Mesenchymal stem cell (in vitro differentiated cells and primary cell): Measurements from ENCODE around the gene COA6. TPM values are rescaled to one million over a fixed set of nuclear protein-coding genes. Genes with fewer than 3 reads are reported as not detected.

Experiments
- DNase-seq: peaks from one replicate; pipeline ENCODE4 v3.0.0-alpha.2; 2013
- H2AFZ ChIP-seq: one replicate; pipeline ENCODE4 v1.6.1; 2013; ENCODE audit warnings: low read depth, mild to moderate bottlenecking, control low read depth, inconsistent platforms, low read length, moderate library complexity
- H2AK5ac ChIP-seq: 2 replicates; pipeline ENCODE4 v1.6.1; 2013; ENCODE audit warnings: low read length, moderate library complexity, mild to moderate bottlenecking, inconsistent platforms; ENCODE audit not compliant: severe bottlenecking
- H2BK120ac ChIP-seq: one replicate; pipeline ENCODE4 v1.6.1; 2013; ENCODE audit warnings: low read depth, mild to moderate bottlenecking, inconsistent platforms, low read length, moderate library complexity
- H2BK12ac ChIP-seq, 2 experiments: one replicate each; pipeline ENCODE4 v1.6.1; 2013; ENCODE audit warnings: inconsistent platforms in 2 of 2, low read length in 2 of 2, mild to moderate bottlenecking in 2 of 2, moderate library complexity in 2 of 2, control low read depth in 1 of 2
- H2BK15ac ChIP-seq: one replicate; pipeline ENCODE4 v1.6.1; 2013; ENCODE audit warnings: mild to moderate bottlenecking, low read depth, inconsistent platforms; ENCODE audit not compliant: poor library complexity, severe bottlenecking
- H2BK5ac ChIP-seq: 2 replicates; pipeline ENCODE4 v1.6.1; 2013; ENCODE audit warnings: low read depth, mild to moderate bottlenecking, low read length, control low read depth, inconsistent platforms; ENCODE audit not compliant: poor library complexity, severe bottlenecking
- H3K14ac ChIP-seq, 2 experiments: one replicate each; pipeline ENCODE4 v1.6.1; 2013; ENCODE audit warnings: inconsistent platforms in 2 of 2, low read length in 2 of 2, control low read depth in 1 of 2, mild to moderate bottlenecking in 1 of 2, moderate library complexity in 1 of 2
- H3K18ac ChIP-seq, 2 experiments: one replicate each; pipeline ENCODE4 v1.6.1; 2013; ENCODE audit warnings: inconsistent platforms in 2 of 2, low read length in 2 of 2, control low read depth in 1 of 2, low read depth in 1 of 2, mild to moderate bottlenecking in 1 of 2
- H3K23ac ChIP-seq, 2 experiments: one replicate each; pipeline ENCODE4 v1.6.1; 2013; ENCODE audit warnings: inconsistent platforms in 2 of 2, low read length in 2 of 2, mild to moderate bottlenecking in 2 of 2, moderate library complexity in 2 of 2, control low read depth in 1 of 2
- H3K27ac ChIP-seq: 2 replicates; pipeline ENCODE4 v1.5.1; 2013; ENCODE audit warnings: mild to moderate bottlenecking, moderate library complexity, low read length, control low read depth, inconsistent platforms; ENCODE audit not compliant: poor library complexity, severe bottlenecking
- H3K27me3 ChIP-seq, 2 experiments: 2 replicates each; pipeline versions ENCODE4 v1.6.1 to v1.7.0; 2013; ENCODE audit warnings: low read length in 2 of 2, mild to moderate bottlenecking in 2 of 2, moderate library complexity in 2 of 2, control low read depth in 1 of 2, inconsistent platforms in 1 of 2; ENCODE audit not compliant: control insufficient read depth in 1 of 2, insufficient read depth in 1 of 2
- H3K36me3 ChIP-seq, 2 experiments: 2 replicates each; pipeline versions ENCODE4 v1.6.1 to v1.7.0; 2013; ENCODE audit warnings: low read length in 2 of 2, control low read depth in 1 of 2, inconsistent platforms in 1 of 2, low read depth in 1 of 2, mild to moderate bottlenecking in 1 of 2; ENCODE audit not compliant: insufficient read depth in 2 of 2, control insufficient read depth in 1 of 2
- H3K4ac ChIP-seq, 2 experiments: one replicate each; pipeline ENCODE4 v1.6.1; 2013; ENCODE audit warnings: inconsistent platforms in 2 of 2, low read length in 2 of 2, mild to moderate bottlenecking in 2 of 2, moderate library complexity in 2 of 2, control low read depth in 1 of 2, low read depth in 1 of 2
- H3K4me1 ChIP-seq: 2 replicates; pipeline ENCODE4 v1.6.1; 2013; ENCODE audit warnings: low read depth, low read length, control low read depth; ENCODE audit not compliant: control insufficient read depth, insufficient read depth
- H3K4me2 ChIP-seq: 2 replicates; pipeline ENCODE4 v1.6.1; 2013; ENCODE audit warnings: low read length, mild to moderate bottlenecking, inconsistent platforms; ENCODE audit not compliant: poor library complexity, severe bottlenecking
- H3K4me3 ChIP-seq, 2 experiments: 2 replicates each; pipeline versions ENCODE4 v1.5.1 to v1.7.0; 2013; ENCODE audit warnings: low read length in 2 of 2, mild to moderate bottlenecking in 2 of 2, control low read depth in 1 of 2, low read depth in 1 of 2; ENCODE audit not compliant: insufficient read depth in 1 of 2
- H3K79me1 ChIP-seq: replicated peaks from 2 replicates; pipeline ENCODE4 v1.6.1; 2013; ENCODE audit warnings: mild to moderate bottlenecking, control low read depth, low read length, inconsistent platforms; ENCODE audit not compliant: poor library complexity, severe bottlenecking
- H3K9ac ChIP-seq: 2 replicates; pipeline ENCODE4 v1.7.0; 2013; ENCODE audit warnings: mild to moderate bottlenecking, low read length, moderate library complexity
- H3K9me3 ChIP-seq: 2 replicates; pipeline ENCODE4 v1.7.0; 2013; ENCODE audit warnings: mild to moderate bottlenecking, low read length; ENCODE audit not compliant: control insufficient read depth
- H4K8ac ChIP-seq: one replicate; pipeline ENCODE4 v1.6.1; 2013; ENCODE audit warnings: inconsistent platforms, mild to moderate bottlenecking, low read length, moderate library complexity
- H4K91ac ChIP-seq: one replicate; pipeline ENCODE4 v1.6.1; 2013; ENCODE audit warnings: mild to moderate bottlenecking, low read length, inconsistent platforms
- WGBS: methylation state at CpG from one replicate; pipeline ENCODE4 v1.1.7; 2013; ENCODE audit warnings: mixed read lengths; 5-methylcytosine and 5-hydroxymethylcytosine counted together
- polyA plus RNA-seq, 2 experiments: library from polyadenylated mRNA; stranded (reverse); fragments of 200-250 nt; gene quantifications; one replicate each; pipeline ENCODE4 v1.2.3, GENCODE V29; 2013

Gene COA6, protein sequence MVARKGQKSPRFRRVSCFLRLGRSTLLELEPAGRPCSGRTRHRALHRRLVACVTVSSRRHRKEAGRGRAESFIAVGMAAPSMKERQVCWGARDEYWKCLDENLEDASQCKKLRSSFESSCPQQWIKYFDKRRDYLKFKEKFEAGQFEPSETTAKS
- polyA plus RNA-seq (2013, experiment 1 of 2) = 41.9 TPM
- polyA plus RNA-seq (2013, experiment 2 of 2) = 42.9 TPM

DNA sequence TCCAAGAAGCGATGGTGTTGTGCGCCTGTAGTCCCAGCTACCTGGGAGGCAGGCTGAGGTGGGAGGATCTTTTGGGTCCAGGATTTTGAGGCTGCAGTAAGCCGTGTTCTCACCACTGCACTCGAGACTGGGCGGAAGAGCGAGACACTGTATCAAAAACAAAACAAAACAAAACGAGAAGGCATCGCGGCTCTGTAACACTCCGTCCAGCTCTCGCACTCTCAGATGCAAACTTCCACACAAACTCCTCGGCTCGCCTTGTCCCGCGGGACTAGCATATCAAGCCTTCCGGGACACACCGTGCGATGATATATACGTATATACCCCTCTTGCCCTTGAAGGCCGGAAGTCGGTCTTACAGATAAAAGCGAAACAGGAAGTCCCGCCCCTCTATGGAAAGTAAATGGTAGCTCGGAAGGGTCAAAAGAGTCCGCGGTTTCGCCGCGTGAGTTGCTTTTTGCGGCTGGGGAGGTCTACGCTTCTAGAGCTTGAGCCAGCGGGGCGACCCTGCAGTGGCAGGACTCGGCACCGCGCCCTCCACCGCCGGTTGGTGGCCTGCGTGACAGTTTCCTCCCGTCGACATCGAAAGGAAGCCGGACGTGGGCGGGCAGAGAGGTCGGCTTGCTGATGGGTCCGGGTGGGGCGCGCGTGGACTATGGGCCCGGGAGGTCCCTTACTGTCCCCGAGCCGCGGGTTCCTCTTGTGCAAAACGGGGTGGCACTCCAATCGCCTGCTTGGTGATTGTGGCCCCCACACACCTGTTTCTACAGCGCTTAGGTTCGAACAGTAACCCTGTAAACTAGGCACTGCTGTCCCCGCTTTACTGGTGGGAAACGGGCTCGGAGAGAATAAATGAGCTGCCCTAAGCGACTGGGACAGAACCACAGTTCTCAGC, at the start of gene COA6:
Gene COA6, plus strand, starts transcription at position 393 of the 895 bp plus-strand sequence. Its CDS starts 11 bp downstream, at position 404.
- Histone ChIP-seq H3K79me1 (peaks cover 28% of the 10 kb centered on the region), H2BK15ac (peak within 1 kb of the TSS; percentile 54), H3K27me3 (no peaks in the 10 kb centered on the region), H3K4me2 (peak within 1 kb of the TSS; percentile 78), H4K91ac (peak within 1 kb of the TSS; percentile 97), H3K4me3 (peak within 1 kb of the TSS; percentile 87), H4K8ac (peak within 1 kb of the TSS; percentile 97), H3K36me3 (peaks cover 22 to 26% of the 10 kb centered on the region in 2 experiments), H2BK5ac (peak within 1 kb of the TSS; percentile 88), H3K4me1 (no peaks in the 10 kb centered on the region), H3K14ac (peak within 1 kb of the TSS in 1 of 2 experiments; percentile 83), H3K9ac (peak within 1 kb of the TSS; percentile 93), H2AK5ac (no peak within 1 kb of the TSS), H2AFZ (peak within 1 kb of the TSS; percentile 91), H3K18ac (peak within 1 kb of the TSS; percentile 94 to 96), H3K23ac (peak within 1 kb of the TSS in 1 of 2 experiments; percentile 34), H2BK120ac (peak within 1 kb of the TSS; percentile 97), H3K27ac (peak within 1 kb of the TSS; percentile 89), H3K4ac (peak within 1 kb of the TSS; percentile 81 to 94), H2BK12ac (peak within 1 kb of the TSS in 1 of 2 experiments; percentile 25), H3K9me3 (no peaks in the 10 kb centered on the region)
- WGBS = under 1% methylated on average over 62 of the region's 62 CpGs
- DNase-seq = peak; percentile 98

DNA sequence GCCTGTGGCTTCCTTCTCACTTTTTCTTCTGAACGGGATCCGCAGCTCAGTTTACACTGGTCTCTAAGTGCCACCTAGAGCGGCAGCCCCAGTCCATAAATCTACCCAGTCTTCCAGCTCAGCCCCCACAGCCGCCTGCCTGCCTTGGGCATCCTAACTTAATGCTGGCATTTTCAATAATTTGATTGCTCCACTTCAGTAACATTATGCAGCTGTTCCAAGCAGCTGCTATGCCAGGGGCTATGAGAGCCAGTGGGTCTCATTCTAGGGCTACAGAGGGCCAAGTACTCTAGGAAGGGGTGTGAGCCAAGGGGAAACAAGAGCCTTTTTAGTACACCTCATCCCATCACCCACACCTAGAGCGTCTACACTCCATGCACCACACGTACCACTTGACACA, 48.4 kb upstream of the COA6 start:
- Histone ChIP-seq H3K4me1 (peaks cover 2% of the 10 kb centered on the region), H3K18ac (no peak overlapping the region), H3K4me3 (no peak overlapping the region), H3K4me2 (no peak overlapping the region), H4K8ac (no peak overlapping the region), H2AFZ (no peak overlapping the region), H2BK120ac (no peak overlapping the region), H2BK12ac (no peak overlapping the region), H3K4ac (no peak overlapping the region), H2BK15ac (no peak overlapping the region), H4K91ac (no peak overlapping the region), H3K27me3 (peaks cover 40 to 62% of the 10 kb centered on the region in 2 experiments), H3K9ac (no peak overlapping the region), H3K27ac (no peak overlapping the region), H3K79me1 (no peaks in the 10 kb centered on the region), H2BK5ac (no peak overlapping the region), H3K23ac (no peak overlapping the region), H3K36me3 (no peaks in the 10 kb centered on the region), H3K14ac (no peak overlapping the region), H3K9me3 (no peaks in the 10 kb centered on the region), H2AK5ac (no peak overlapping the region)
- 86% methylated on average over 6 of the region's 6 CpGs for WGBS
- DNase-seq = no peak

DNA sequence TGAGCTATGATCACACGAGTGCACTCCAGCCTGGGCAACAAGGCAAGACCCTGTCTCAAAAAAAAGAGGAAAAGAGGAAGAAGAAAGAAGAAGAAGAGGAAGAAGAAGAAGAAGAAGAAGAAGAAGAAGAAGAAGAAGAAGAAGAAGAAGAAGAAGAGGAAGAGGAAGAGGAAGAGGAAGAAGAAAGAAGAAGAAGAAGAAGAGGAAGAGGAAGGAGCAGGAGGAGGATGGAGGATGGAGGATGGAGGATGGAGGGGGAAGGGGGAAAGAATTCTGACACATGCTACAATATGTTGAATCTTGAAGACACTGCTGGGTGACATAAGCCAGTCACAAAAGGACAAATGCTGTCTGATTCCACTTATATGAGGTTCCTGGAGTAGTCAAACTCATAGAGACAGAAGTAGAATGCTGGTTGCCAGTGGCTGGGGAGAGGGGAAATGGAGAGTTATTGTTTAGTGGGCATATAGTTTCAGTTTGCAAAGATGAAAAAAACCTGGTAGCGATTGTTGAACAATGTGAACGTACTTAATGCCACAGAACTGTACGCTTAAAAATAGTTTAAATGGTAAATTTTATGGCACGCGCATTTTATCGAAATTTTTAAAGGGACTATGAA, 47.3 kb upstream of the COA6 start:
- H3K18ac ChIP-seq = no peak overlapping the region
- peaks cover 39 to 51% of the 10 kb centered on the region in 2 experiments for H3K27me3 ChIP-seq

More for the DNA sequence above, 47.3 kb upstream of the COA6 start:
- Histone ChIP-seq H3K4me1 (peaks cover 2% of the 10 kb centered on the region), H4K8ac (no peak overlapping the region), H2AFZ (no peak overlapping the region), H3K36me3 (no peaks in the 10 kb centered on the region), H3K23ac (no peak overlapping the region), H2BK120ac (no peak overlapping the region), H2BK5ac (no peak overlapping the region), H2AK5ac (no peak overlapping the region), H3K27ac (no peak overlapping the region), H2BK15ac (no peak overlapping the region), H3K4ac (no peak overlapping the region), H3K9me3 (no peaks in the 10 kb centered on the region), H3K14ac (no peak overlapping the region), H4K91ac (no peak overlapping the region), H2BK12ac (no peak overlapping the region), H3K4me2 (no peak overlapping the region), H3K79me1 (no peaks in the 10 kb centered on the region), H3K4me3 (peak overlapping the region in 1 of 2 experiments; percentile 65), H3K9ac (peak overlapping the region; percentile 35)
- no peak for DNase-seq
- 91% methylated on average over 7 of the region's 7 CpGs for WGBS
